ENCODE data around the gene FRY.

DNA sequence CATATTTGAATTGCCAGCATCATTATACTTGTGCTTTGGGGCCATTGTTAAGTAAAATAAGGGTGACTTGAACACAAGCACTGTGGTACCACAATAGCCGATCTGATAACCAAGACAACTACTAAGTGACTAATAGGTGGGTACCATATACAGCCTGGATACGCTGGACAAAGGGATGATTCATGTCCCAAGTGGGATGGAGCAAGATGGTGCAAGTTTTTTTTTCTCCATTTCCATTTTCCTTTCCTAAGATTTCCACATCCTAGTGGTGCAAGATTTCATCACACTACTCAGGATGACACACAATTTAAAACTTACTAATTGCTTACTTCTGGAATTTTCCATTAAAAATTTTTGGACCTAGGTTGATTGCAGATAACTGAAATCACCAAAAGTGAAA lies 298.9 kb downstream of the FRY start:
- TF ChIP-seq, protein P1, sequence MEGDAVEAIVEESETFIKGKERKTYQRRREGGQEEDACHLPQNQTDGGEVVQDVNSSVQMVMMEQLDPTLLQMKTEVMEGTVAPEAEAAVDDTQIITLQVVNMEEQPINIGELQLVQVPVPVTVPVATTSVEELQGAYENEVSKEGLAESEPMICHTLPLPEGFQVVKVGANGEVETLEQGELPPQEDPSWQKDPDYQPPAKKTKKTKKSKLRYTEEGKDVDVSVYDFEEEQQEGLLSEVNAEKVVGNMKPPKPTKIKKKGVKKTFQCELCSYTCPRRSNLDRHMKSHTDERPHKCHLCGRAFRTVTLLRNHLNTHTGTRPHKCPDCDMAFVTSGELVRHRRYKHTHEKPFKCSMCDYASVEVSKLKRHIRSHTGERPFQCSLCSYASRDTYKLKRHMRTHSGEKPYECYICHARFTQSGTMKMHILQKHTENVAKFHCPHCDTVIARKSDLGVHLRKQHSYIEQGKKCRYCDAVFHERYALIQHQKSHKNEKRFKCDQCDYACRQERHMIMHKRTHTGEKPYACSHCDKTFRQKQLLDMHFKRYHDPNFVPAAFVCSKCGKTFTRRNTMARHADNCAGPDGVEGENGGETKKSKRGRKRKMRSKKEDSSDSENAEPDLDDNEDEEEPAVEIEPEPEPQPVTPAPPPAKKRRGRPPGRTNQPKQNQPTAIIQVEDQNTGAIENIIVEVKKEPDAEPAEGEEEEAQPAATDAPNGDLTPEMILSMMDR (conservative IDR thresholded peaks at IDR 0.05; ENCODE audit: low read length), result no peak
- TF ChIP-seq EZH2phosphoT487 (IDR thresholded peaks at IDR 0.05; ENCODE audit: borderline replicate concordance), result no peak
